ENCODE data around the gene AKR7A3.
"Not testable (repeated sequence)": the region's sequence is repeated elsewhere in the genome, so short reads cannot be mapped to it uniquely, and the experiment has no call there.

Gene AKR7A3

GRCh38 chr1:19287436-19288185 is 959 bp downstream of the AKR7A3 start:
- DNase-seq: no peak

- not testable (repeated sequence) for DNase-seq
Observed at GRCh38 chr1:19285807-19286206, 2.8 kb downstream of the AKR7A3 start.

- not testable (repeated sequence) for DNase-seq
Observed at GRCh38 chr1:19285366-19285765, 3.2 kb downstream of the AKR7A3 start.

- DNase-seq: no peak
Observed at GRCh38 chr1:19284881-19285280, 3.7 kb downstream of the AKR7A3 start.

- no peak for DNase-seq
Observed at GRCh38 chr1:19283891-19284290, 4.7 kb downstream of the AKR7A3 start.

- DNase-seq: no peak
Observed at GRCh38 chr1:19274636-19275035, 13.9 kb downstream of the AKR7A3 start.

GRCh38 chr1:19273844-19274531 is 14.6 kb downstream of the AKR7A3 start:
- not testable (repeated sequence) for DNase-seq

GRCh38 chr1:19273106-19273843 is 15.3 kb downstream of the AKR7A3 start:
- DNase-seq: no peak

GRCh38 chr1:19272064-19272463 is 16.5 kb downstream of the AKR7A3 start:
- no peak for DNase-seq

- not testable (repeated sequence) for DNase-seq
Observed at GRCh38 chr1:19270343-19270730, 18.2 kb downstream of the AKR7A3 start.

- not testable (repeated sequence) for DNase-seq
Observed at GRCh38 chr1:19269427-19270342, 18.9 kb downstream of the AKR7A3 start.

- DNase-seq: no peak
Observed at GRCh38 chr1:19268445-19268844, 20.1 kb downstream of the AKR7A3 start.

- no peak for DNase-seq
Observed at GRCh38 chr1:19262744-19263143, 25.8 kb downstream of the AKR7A3 start.

GRCh38 chr1:19262047-19262446 is 26.5 kb downstream of the AKR7A3 start:
- DNase-seq: no peak

GRCh38 chr1:19260211-19261138 is 28.1 kb downstream of the AKR7A3 start:
- DNase-seq: no peak

GRCh38 chr1:19258353-19258752 is 30.2 kb downstream of the AKR7A3 start:
- no peak for DNase-seq

GRCh38 chr1:19257178-19257914 is 31.2 kb downstream of the AKR7A3 start:
- DNase-seq: no peak

- DNase-seq: not testable (repeated sequence)
Observed at GRCh38 chr1:19256301-19256700, 32.3 kb downstream of the AKR7A3 start.

- no peak for DNase-seq
Observed at GRCh38 chr1:19255288-19255687, 33.3 kb downstream of the AKR7A3 start.

GRCh38 chr1:19254416-19254815 is 34.2 kb downstream of the AKR7A3 start:
- DNase-seq: no peak
